NCI-H146 treated with DMSO at 0.1 percent for 48 hours (cell line): ENCODE data around the gene HSD17B12.
"Not testable (repeated sequence)": the region's sequence is repeated elsewhere in the genome, so short reads cannot be mapped to it uniquely, and the experiment has no call there.

Experiments
- DNase-seq: peaks from one replicate; lab custom pipeline; 2025; ENCODE audit not compliant: unreplicated experiment; lab: John Stamatoyannopoulos, UW

HSD17B12 gene

DNA sequence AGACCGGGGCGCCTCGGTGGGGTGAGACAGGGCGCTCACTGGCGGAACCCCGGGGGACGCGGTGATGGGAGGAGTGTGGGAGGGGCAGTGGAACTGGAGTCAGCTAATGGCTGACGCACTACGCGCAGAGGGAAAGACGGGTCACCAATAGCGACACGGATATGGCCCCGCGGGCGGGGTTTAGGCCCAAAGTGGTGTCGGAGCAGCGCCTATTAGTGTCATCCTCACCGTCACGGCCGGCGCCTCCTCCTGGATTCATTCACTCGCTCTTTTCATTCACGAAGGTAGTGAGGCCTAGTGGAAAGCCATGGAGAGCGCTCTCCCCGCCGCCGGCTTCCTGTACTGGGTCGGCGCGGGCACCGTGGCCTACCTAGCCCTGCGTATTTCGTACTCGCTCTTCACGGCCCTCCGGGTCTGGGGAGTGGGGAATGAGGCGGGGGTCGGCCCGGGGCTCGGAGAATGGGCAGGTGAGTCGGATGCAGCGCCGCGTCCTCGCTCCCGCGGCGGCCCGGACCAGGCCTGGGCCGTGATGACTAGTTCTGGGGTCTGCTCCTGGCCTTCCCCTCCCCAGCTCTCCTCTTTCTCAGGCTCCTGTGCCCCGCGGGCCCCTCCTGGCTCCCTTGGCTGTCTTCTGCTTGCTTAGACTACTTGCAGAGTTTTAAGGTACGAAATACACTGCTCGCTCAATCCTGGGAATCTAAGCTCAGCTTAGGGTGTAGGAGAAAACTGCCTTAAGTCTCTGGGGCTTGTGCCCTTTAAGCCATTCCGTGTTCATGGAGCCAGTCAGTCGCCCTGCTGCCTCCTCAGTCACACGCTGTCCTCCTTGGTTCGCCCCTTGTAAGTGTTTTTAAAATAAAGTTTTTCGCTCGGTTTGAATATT, at the start of gene HSD17B12:
Gene HSD17B12 (plus strand): TSS at position 218 of the 880 bp plus-strand sequence. CDS start 90 bp downstream, at position 308.
- DNase-seq, result peak; percentile 99

DNA sequence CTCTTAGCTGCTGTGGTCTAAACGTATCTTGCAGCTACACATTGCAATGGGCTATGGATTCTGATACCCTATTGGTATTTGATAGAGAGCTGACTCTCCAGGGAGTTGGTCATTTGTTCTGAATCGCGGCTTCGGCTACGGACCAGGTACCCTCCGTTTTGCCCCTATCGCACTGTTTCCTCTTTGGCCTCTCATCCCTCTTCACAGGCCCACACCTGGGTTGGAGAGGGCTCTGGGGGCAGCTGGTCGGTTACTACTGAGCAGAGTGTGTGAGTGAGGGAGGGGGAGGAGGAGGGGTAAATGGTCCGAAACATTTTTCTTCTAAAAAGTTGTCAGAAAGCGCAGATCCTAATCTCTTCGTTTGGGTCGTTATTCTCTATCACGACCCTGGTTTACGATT, 48.8 kb upstream of the HSD17B12 start:
- DNase-seq, result no peak

DNA sequence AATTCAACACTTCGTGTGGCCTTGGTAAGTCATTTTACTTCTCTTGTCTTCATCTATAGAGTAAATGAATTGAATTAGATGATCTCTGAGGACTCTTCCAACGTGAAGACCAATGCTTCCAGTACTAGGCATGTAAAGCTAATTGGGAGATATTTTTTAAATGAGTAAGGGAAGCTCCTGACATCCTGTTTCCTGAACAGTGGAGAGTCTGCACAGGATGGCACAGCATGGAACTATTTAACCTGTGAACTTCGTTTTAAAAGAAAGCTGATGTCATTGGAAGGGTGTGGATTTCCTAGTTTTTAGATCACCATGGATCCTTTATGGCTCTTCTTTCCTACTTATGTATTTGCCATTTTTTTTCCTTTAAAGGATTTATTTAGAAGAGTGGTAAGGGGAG, 48.4 kb upstream of the HSD17B12 start:
- DNase-seq, result no peak

DNA sequence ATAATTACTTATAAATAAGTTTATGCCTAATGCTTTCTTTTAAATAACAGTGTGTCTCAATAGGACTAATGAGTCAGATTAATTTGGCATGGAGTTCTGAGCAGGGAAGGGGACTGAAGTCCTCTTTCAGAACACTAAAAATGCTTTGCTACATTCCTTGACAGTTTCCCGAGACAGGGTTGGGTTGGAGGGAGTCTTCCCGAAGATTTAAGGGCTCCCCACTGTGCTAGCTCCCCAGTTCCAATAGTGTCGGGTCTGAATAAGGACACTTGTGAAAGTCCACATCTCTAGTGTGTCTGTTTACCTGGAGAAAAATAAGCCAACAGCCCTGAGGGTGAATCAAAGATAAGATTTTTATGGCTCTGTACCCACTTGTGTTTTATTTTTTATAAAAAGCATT, 41.8 kb upstream of the HSD17B12 start:
- no peak for DNase-seq

DNA sequence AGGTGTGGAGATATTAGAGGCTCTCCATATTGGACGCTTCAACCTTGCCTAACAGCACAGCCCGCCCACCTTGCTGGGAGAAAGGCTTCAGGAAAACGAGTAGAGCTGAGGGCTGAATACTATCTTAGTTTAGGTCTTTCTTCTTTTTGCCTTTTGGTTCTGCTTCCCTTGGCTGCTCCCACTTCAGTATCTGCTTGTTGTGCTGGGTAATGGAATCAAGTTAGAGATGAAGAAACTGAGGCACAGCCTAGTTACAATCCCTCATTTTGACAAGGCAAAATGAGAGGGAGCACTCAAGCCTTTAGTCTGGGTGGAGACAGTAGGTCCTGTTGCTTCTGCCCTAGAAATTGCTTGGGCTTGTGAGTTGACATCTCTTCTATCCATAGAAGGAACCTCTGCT, 41.3 kb upstream of the HSD17B12 start:
- no peak for DNase-seq

DNA sequence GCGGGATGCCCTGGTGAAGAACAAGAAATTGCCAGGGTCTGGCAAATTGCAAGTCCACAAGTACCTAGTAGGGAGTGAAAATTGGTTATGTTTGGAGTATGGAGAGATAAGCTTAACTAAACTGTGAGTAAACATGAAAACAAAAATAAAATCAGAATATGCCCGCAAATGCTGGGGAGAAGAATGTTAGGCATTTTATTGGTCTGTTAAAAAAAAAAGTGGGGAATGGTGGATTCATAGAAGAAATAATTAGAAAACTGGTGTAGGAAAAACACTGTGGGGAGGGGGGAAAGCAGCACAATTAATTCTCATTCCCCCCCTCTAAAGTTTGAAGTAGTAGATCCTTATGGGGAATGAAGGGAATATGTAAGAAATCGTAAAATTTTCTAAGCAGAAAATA, 40.6 kb upstream of the HSD17B12 start:
- no peak for DNase-seq

DNA sequence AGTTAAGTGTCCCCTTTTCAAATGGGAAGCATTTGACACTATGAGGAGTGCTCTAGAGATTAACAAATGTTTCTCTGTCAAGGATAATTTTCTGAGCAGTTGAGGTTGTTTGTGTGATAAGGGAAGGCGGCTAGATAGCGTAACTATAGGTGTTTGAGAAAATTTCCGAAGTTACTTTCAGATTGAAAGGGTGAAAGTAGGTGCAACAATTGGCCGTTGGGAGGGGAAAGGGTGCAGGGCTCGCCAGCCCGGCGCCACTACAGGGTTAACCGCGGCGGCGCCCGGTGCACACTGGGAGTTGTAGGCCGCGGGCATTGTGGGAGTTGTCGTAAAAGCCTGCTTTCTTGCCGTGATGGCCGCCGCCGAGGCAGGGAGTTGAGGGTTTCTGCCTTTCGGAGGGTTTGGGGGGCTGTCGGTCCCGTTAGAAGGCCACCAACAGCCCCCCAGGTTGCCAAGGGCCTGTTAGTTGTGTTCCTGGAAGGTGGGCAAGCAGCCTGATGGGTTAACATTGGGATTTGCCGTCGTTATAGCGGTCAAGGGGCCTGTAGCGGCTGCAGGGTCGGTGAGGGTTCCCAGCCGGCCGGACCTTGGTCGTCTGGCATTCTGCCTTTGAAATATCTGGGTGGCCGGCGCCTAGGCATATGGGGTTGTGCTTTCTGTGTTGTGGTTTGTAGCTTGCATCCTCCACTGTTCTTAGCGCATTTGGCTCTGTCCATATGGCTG, 36.5 kb upstream of the HSD17B12 start:
- peak; percentile 67 for DNase-seq

DNA sequence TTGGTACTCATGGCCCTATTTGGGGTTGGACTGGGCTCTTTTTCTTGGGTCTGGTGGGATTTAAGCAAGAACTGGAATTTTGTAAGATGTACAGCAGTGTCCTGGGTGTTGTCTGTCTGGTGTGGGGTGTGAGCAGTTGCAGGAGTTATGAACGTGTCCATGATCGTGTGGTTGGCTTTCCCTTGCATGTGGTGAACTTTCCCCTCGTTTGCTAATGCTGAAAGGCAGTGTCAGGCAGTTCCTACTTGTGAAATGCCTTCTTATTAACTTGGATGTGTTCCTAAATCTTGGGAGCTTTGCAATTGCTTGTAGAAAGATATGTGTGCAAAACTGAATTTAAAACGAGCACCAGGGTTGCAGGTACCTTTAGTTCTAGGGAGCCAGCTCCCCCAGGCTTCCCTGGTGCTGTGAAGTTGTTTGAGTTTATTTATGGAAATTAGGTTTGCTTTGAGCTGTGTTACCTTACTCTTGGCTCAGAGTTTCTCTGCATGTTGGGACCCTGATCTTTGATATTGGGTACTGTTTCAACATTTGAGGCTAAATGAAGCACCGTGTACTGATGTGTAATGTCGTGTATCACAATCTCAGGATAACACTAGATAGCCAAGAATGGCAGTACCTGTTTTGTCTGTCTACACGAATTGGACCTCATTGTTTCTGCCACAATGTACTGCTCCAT, 35.8 kb upstream of the HSD17B12 start:
- no peak for DNase-seq

DNA sequence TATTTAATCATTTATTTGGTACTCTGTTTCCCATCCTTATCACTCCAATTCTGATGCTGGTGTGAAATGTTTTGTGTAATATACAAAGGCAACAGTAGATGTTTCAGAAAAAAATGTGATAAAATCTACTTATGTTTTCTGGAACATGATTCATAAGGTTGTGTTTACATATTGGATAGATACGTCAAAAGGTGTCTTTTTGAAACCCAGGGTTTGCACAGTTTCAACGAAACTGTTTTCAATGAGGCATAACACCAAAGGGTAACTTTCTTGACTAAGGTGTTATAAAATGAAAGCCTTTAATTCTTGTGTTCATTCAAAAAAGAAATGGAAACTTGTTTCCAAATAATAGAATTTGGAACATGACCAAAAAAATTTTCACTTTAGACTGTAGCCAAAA, 33.8 kb upstream of the HSD17B12 start:
- DNase-seq, result no peak

DNA sequence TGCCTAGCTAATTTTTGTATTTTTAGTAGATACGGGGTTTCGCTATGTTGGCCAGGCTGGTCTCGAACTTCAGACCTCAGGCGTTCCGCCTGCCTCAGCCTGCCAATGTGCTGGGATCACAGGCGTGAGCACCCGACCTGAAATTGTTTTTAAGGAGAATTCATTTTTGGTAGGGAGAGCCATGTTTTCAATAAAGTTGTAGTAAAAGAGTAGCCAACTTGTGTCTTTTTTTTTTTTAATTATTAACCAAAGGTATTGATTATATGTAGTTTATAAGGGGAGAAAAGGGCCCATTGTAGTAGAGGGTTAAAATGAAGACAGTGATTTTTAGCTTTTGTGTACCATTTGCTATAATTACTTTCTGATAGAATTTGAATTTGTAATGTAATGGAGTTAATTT, 31.6 kb upstream of the HSD17B12 start:
- no peak for DNase-seq

DNA sequence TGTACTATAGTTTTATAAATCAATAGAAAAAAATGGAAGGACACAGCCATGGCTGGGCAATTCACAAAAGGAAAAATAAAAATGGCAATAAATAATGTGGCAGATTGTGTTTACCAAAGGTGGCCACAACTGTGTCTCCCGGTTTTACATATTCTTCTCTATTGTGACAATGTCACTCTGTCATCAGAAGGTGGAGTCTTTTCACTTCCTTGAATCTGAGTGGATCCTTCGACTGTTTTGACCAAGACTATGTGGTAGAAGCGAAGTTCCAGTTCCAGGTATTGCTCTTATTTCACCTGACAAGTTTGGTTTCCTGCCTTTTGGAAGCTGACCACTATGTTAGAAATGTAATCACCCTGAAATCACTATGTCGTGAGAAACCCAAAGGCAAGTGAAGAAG, 31.0 kb upstream of the HSD17B12 start:
- DNase-seq, result no peak

DNA sequence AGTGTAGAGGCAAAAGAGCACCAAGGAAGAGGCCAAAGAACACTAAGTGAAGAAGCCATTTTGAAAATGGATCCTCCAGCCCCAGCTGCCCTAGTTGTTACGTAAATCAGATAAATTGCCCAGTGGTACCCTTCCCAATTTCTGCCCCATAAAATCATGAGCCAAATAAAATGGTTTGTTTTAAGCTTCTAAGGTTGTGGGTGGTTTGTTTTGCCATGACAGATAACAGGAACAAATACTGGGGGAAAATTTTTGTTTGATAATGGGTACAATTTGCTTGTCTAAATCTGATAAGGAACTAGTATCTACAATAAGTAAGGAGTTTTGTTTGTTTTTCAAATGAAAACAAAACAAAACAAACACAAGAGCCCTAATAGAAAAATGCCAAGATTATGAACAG, 30.6 kb upstream of the HSD17B12 start:
- DNase-seq, result no peak

DNA sequence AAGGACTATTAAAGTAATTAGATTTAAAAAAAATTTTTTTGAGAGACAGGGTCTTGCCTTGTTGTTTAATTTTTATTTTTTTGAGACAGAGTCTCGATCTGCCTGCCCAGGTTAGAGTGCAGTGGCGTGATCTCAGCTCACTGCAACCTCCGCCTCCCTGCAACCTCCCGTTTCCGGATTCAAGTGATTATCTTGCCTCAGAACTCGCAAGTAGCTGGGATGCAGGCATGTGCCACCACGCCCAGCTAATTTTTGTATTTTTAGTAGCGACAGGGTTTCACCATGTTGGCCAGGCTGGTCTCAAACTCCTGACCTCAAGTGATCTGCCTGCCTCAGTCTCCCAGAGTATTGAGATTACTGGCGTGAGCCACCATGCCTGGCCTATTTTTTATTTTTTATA, 17.5 kb upstream of the HSD17B12 start:
- DNase-seq, result not testable (repeated sequence)

DNA sequence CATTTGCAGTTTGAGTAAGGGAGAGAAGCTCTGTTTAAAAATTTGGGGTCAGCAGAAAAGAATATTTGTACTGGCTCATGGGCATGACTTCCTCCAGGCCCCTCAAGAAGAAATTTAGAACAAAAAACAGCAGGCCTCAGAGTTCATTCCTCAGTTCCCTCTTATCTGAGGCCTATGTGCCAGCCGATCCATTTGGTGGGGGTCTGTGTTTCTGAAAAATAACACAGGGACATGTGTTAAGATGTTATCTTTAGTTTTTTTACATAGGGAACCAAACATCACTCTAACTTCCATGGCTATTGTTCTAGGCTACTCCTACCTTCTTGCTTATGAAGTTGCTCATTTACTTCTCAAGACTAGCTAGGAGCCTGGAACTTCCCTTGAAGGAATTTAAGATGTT, 16.2 kb upstream of the HSD17B12 start:
- DNase-seq, result no peak

DNA sequence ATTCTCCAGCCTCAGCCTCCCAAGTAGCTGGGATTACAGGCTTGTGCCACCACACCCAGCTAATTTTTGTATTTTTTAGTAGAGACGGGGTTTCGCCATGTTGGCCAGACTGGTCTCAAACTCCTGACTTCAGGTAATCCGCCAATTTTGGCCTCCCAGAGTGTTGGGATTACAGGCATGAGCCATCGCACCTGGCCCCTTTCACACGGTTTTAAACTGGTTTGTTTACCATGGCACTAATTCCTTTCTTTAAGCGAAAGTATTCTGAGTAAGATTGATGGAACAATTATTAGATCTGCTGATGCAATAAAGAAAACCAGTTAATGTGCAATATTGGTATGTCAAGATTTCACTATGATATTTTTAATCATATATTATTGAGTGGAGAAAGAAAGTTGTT, 9.3 kb upstream of the HSD17B12 start:
- DNase-seq, result not testable (repeated sequence)

DNA sequence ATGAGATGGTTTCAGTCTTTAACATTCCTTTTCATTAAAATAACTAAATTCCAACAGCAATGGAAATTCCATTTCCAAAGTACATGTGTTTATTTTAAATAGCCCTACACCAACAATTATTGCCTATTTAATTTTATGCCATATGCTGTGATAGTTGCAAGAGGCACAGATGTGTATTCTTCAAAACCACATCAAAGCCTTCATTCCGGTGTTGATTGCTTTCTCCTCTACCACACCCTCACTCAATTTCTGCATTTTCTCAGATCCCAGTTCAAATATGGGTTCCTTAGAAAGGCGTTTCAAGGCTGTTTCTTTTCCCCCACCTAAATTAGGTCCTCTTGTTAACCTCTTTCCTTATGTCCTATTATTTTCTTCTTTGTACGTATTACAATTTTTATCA, 6.0 kb upstream of the HSD17B12 start:
- no peak for DNase-seq

DNA sequence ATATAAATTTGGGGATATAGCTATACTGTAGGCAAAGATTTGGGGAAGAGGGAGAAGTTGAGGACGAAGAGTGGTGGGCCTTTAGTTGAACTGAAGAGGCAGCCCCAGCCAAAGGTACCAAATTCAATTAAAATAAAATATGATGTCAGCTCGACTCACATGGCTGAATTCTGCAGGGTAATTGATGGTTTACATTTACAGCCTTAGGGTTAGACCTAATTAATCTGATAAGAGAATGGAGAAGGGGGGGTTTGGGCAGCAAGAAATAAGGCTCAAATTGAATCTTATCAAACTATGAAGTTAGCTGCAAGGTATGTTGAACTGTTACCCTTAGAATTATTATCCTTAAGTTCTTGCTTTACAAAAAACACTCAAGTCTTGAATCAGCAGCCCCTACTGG, 3.6 kb upstream of the HSD17B12 start:
- DNase-seq, result no peak

DNA sequence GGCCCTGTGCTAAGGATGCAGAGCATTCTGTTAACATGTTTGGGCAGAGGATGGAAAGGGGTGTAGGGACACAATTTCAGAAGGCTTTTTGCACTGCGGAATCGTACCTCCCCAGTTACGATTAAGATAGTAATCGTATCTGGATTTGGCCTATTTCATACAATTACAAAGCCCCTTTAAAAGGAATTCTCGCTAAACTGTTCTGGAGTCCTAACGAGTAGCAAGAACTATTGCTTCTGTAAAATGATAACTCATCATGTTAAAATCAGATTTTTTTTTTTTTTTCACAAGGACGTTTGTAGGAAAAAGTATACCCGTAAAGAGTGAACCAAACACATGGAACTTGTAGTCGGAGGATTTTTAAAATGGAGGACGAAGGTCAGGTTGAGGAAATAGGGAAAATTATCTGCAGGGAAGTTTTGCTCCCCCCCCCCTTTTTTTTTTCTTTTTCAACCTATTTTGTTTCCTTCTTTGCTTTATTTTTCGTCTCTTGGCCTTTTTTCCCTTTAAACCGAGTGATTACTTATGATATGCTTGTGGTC, 934 bp downstream of the HSD17B12 start:
- peak; percentile 20 for DNase-seq

DNA sequence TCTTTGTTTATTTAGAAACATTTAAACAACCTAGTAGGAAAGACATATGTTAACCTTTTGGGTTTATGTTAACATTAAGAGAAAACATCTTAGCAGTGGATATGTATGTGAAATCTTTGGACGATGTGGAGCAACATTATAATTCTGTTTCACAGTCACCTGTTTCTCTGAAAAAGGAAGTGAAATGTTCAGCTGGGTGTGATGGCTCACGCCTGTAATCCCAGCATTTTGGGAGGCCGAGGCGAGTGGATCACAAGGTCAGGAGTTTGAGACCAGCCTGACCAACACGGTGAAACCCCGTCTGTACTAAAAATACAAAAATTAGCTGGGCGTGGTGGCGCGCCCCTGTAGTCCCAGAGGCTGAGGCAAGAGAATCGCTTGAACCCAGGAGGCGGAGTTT, 1.5 kb downstream of the HSD17B12 start:
- not testable (repeated sequence) for DNase-seq

DNA sequence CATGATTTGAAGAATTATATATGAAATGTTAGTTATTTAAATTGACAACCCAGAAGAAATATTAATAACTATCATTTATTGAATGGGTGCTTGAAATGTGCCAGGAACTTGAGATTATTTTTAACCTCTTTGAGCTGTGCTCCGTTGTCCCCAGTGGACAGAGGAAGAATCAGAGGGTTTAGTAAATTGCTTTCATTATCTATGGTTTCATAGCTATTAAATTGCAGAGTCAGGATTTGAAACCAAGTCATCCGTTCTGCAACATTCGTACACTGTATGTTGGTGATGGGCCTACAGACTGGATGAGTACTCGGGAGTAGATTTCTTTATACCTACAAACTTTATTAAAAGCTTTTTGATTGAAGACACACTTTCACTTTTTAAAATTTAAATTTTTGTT, 4.9 kb downstream of the HSD17B12 start:
- no peak for DNase-seq

DNA sequence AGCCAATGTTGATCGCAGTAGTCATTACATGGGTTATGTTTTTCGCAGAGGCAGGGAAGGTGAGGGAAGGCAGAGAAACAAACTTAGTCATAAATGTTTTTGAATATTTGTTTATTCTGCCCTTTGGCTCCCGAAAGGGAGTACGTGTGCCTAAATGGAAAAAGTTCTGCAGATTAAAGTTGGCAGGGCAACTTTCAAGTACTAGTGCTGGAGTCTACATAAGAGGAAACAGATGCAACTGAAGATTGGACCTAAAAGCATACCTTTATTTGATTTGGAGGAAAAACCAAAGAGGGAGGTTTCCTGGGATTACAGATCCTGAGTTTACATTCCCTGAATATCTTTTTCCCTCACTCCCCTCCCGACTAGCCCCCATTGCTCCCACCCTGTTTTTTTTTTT, 5.7 kb downstream of the HSD17B12 start:
- DNase-seq, result no peak
